ENCODE measurements around the gene TBC1D32. TPM values are rescaled to one million over a fixed set of nuclear protein-coding genes. Genes with fewer than 3 reads are reported as not detected.
A peak's percentile ranks its signal among the peaks of the same experiment; 100 is the strongest.

TBC1D32 gene
- total and polyA plus RNA-seq, 2 donors (not counting 3 experiments of a cell fraction or from before 2014, with no cell fraction given): 2.5 to 4.0 TPM

DNA sequence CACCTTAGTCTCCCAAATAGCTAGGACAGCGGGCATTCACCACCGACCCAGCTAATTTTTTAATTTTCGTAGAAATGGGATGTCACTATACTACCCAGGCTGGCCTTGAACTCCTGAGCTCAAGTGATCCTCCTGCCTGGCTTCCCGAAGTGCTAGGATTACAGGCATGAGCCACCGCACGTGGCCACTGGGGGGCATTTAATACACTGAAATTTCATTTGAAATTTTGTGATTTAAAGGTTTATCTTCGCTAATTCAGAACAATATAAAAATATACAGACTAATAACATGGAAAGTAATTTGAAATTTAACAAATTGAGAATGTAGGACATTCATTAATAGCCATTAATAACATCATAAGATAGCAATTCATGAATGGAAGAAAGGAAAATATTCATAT, 20.5 kb upstream of the TBC1D32 start:
- FAIRE-seq: no peak
- intact Hi-C loops (cut with micrococcal nuclease): loop anchor here (5.0 kb wide), 1 partner anchor 678 kb away; no protein-coding TSS in a partner anchor

DNA sequence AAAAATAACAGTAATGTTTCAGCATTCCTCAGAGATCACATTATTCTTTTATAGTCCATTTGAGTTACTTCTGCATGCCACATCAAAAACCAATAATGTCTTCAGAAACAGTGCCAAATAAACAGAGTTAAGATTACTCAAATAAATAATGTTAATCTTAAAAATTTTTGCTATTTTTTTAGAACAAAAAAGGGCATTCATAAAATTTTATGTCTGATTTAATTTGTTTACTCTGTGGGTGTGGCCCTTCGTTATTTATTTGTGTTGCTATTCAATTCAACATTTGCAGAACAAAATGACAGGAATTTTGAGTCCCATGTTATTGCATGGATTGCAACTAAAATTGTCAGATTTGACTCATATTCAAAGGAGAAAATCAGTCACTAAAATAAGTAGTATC, 18.7 kb upstream of the TBC1D32 start:
- dilution Hi-C loops (cut with MboI; ENCODE audit: extremely low pct_ligation_motif_present, low sequenced_read_pairs) (no loop called here), intact Hi-C loops (cut with micrococcal nuclease) (no loop called here)
- ChIA-PET CTCF (interaction anchor here (1.2 kb wide), 1 partner anchor 18 kb away, joined by 3 read pairs; the partner anchor contains the start of gene TBC1D32), POLR2A (no interaction called here)
- TF ChIP-seq EZH2 (IDR thresholded peaks at IDR 0.05; ENCODE audit: borderline replicate concordance, low read depth, low read length, severe bottlenecking): no peak
- TF ChIP-seq POLR2A (IDR thresholded peaks at IDR 0.05; ENCODE audit: low read depth, low read length): no peak
- TF ChIP-seq MYC (IDR thresholded peaks at IDR 0.05; ENCODE audit: low read depth, low read length): no peak
- TF ChIP-seq FOS (IDR thresholded peaks at IDR 0.05; ENCODE audit: borderline replicate concordance, insufficient read depth, low read length): no peak
- TF ChIP-seq GATA2 (IDR thresholded peaks at IDR 0.05; ENCODE audit: insufficient read depth, insufficient read length, low read depth, low read length): no peak
- TF ChIP-seq POLR2AphosphoS5 (IDR thresholded peaks at IDR 0.05; ENCODE audit: insufficient read depth, low read depth, low read length): no peak
- no peak for TF ChIP-seq CTCF (IDR thresholded peaks at IDR 0.05; ENCODE audit: extremely low read depth in 1 of 2, insufficient read depth in 1 of 2, low read depth in 1 of 2, low read length in 2 of 2)
- TF ChIP-seq, protein P1, sequence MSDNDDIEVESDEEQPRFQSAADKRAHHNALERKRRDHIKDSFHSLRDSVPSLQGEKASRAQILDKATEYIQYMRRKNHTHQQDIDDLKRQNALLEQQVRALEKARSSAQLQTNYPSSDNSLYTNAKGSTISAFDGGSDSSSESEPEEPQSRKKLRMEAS (IDR thresholded peaks at IDR 0.05; ENCODE audit: insufficient read depth, insufficient read length): no peak
- TF ChIP-seq JUN (IDR thresholded peaks at IDR 0.05; ENCODE audit: borderline replicate concordance, insufficient read depth, insufficient read length, low read depth): no peak
- peaks cover 0 to 1% of the 10 kb centered on the region in 2 experiments for H3K27me3 ChIP-seq (ENCODE audit: control insufficient read depth in 2 of 2, insufficient read depth in 2 of 2, low read length in 2 of 2)
- no peak overlapping the region for H3K9ac ChIP-seq (replicated peaks; ENCODE audit: extremely low read depth, insufficient read depth, low read length)
- no peak overlapping the region for H3K27ac ChIP-seq (ENCODE audit: insufficient read depth, low read depth, low read length)
- no TSS peak for BruUV-seq (replicated peaks)
- no peak overlapping the region for H3K4me3 ChIP-seq (replicated peaks in 1 of 3; ENCODE audit: insufficient read depth in 1 of 3, low read depth in 1 of 3, low read length in 3 of 3)
- no peaks in the 10 kb centered on the region for H3K9me1 ChIP-seq (replicated peaks; ENCODE audit: control insufficient read depth, extremely low read depth, insufficient read depth, low read length)
- no peaks in the 10 kb centered on the region for H3K4me1 ChIP-seq (ENCODE audit: control insufficient read depth, extremely low read depth, insufficient read depth, low read length)
- H4K20me1 ChIP-seq (replicated peaks; ENCODE audit: control insufficient read depth, extremely low read depth, insufficient read depth, low read length): no peaks in the 10 kb centered on the region
- DNase-seq (ENCODE audit: low read depth, low spot score) (no peak), FAIRE-seq (no peak)
- no peaks in the 10 kb centered on the region for H3K9me3 ChIP-seq (replicated peaks; ENCODE audit: control insufficient read depth, insufficient read depth, low read length)
- no peaks in the 10 kb centered on the region for H3K79me2 ChIP-seq (ENCODE audit: control insufficient read depth, insufficient read depth, low read length)
- H2AFZ ChIP-seq (ENCODE audit: low read depth, low read length): no peak overlapping the region
- H3K36me3 ChIP-seq (ENCODE audit: control insufficient read depth in 2 of 2, extremely low read depth in 1 of 2, insufficient read depth in 2 of 2, low read length in 2 of 2): no peaks in the 10 kb centered on the region
- H3K4me2 ChIP-seq (ENCODE audit: insufficient read depth, low read length): no peak overlapping the region

More for the DNA sequence above, 20.5 kb upstream of the TBC1D32 start:
- Histone ChIP-seq H3K4me1 (ENCODE audit: control insufficient read depth, extremely low read depth, insufficient read depth, low read length) (no peaks in the 10 kb centered on the region), H4K20me1 (replicated peaks; ENCODE audit: control insufficient read depth, extremely low read depth, insufficient read depth, low read length) (no peaks in the 10 kb centered on the region), H3K4me3 (replicated peaks in 1 of 3; ENCODE audit: insufficient read depth in 1 of 3, low read depth in 1 of 3, low read length in 3 of 3) (no peak overlapping the region), H3K9ac (replicated peaks; ENCODE audit: extremely low read depth, insufficient read depth, low read length) (no peak overlapping the region), H3K27me3 (ENCODE audit: control insufficient read depth in 2 of 2, insufficient read depth in 2 of 2, low read length in 2 of 2) (peaks cover 0 to 1% of the 10 kb centered on the region in 2 experiments), H3K36me3 (ENCODE audit: control insufficient read depth in 2 of 2, extremely low read depth in 1 of 2, insufficient read depth in 2 of 2, low read length in 2 of 2) (no peaks in the 10 kb centered on the region), H3K27ac (ENCODE audit: insufficient read depth, low read depth, low read length) (no peak overlapping the region), H2AFZ (ENCODE audit: low read depth, low read length) (no peak overlapping the region), H3K79me2 (ENCODE audit: control insufficient read depth, insufficient read depth, low read length) (no peaks in the 10 kb centered on the region), H3K9me1 (replicated peaks; ENCODE audit: control insufficient read depth, extremely low read depth, insufficient read depth, low read length) (no peaks in the 10 kb centered on the region), H3K9me3 (replicated peaks; ENCODE audit: control insufficient read depth, insufficient read depth, low read length) (no peaks in the 10 kb centered on the region), H3K4me2 (ENCODE audit: insufficient read depth, low read length) (no peak overlapping the region)
- dilution Hi-C loops (cut with MboI; ENCODE audit: extremely low pct_ligation_motif_present, low sequenced_read_pairs): no loop called here
- ChIA-PET CTCF (interaction anchor here (0.6 to 2.2 kb wide), 9 partner anchors 9 to 1260 kb away, joined by 3 to 10 read pairs (median 3); no protein-coding TSS in a partner anchor), POLR2A (no interaction called here)
- no peak for TF ChIP-seq MYC (IDR thresholded peaks at IDR 0.05; ENCODE audit: low read depth, low read length)
- peak; percentile 29 to 33 for TF ChIP-seq CTCF (IDR thresholded peaks at IDR 0.05; ENCODE audit: extremely low read depth in 1 of 2, insufficient read depth in 1 of 2, low read depth in 1 of 2, low read length in 2 of 2)
- DNase-seq (ENCODE audit: low read depth, low spot score): no peak
- BruUV-seq (replicated peaks): no TSS peak

Data from endothelial cell of umbilical vein (primary cell).